Activated naive CD4-positive, alpha-beta T cell treated with anti-CD3 and anti-CD28 coated beads, Interleukin-2, amount 50 U/mL, for 72 hours (primary cell): ENCODE measurements around the gene PRH1. TPM values are rescaled to one million over a fixed set of nuclear protein-coding genes. Genes with fewer than 3 reads are reported as not detected.

ENCODE experiments used
- ATAC-seq, 2 donors: fragments of 150-1000 bp; cut with Tn5 transposase; 2 replicates each; pipeline ENCODE4 v1.10.0; 2021; ENCODE audit warnings: mild to moderate bottlenecking in 2 of 2, moderate library complexity in 2 of 2
- DNase-seq, 2 donors: peaks; one replicate each; pipeline ENCODE4 v3.0.0; 2021 to 2022; ENCODE audit warnings: low spot score in 2 of 2
- H3K27ac Mint-ChIP-seq, 2 donors: one replicate each; pipeline ENCODE4 v1.8.0; 2022; ENCODE audit warnings: mild to moderate bottlenecking in 2 of 2, mixed read lengths in 2 of 2
- H3K36me3 Mint-ChIP-seq, 2 donors: one replicate each; pipeline ENCODE4 v1.8.0; 2022; ENCODE audit warnings: mixed read lengths in 2 of 2
- H3K9me3 Mint-ChIP-seq, 2 donors: one replicate each; pipeline ENCODE4 v1.8.0; 2022; ENCODE audit warnings: mixed read lengths in 2 of 2
- total RNA-seq, 2 donors: library from RNA; stranded (reverse); gene quantifications; one replicate each; pipeline ENCODE4 v1.2.3, GENCODE V29; 2022

PRH1 gene
- 10 to 100 TPM in 1 of 2 donors, 1 to 10 TPM in 1; 7.8 to 25.1 TPM for total RNA-seq

GRCh38 chr12:10884086-10884725, at the start of gene PRH1:
Gene PRH1, minus strand, starts transcription at chr12:10884255. Its CDS starts 38 bp downstream, at chr12:10884217.
- H3K27ac Mint-ChIP-seq = peak within 1 kb of the TSS in 1 of 2 donors; percentile 12
- H3K9me3 Mint-ChIP-seq = no peaks in the 10 kb centered on the region
- ATAC-seq = no peak
- H3K36me3 Mint-ChIP-seq = peaks cover under 1 to 13% of the 10 kb centered on the region in 2 donors
- DNase-seq = no peak

DNA sequence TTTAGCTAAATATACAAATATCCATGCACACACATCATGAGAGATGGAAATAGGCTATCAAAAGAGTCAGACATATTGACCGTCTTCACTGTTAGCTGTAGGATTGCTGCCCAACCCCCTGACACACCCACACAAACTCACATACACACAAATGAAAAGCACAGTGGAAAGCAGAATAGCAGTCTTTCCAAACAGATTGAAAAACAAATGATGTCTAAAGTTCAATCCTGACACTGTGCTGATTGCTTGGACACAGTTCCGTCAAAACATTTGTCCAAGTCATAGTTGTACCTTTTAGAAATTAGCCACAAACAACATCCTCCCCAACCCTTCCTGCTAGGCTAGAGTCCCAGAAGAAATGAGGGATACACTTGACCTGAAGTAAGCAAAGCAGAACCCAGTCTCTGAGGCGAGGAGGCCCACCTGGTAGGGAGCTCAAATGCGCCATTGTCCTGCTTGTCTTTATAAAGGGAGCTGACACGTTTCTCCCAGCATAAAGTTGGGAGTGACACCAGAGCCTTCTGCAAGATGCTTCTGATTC, 44.8 kb upstream of the PRH1 start, which contains the start of gene PRH2:
PRH2 (plus strand) TSS at position 491 of the 541 bp plus-strand sequence; CDS start at position 529, 38 bp downstream.
- ATAC-seq = no peak
- H3K9me3 Mint-ChIP-seq = peaks cover 0 to 5% of the 10 kb centered on the region in 2 donors
- H3K36me3 Mint-ChIP-seq = peaks cover 0 to 7% of the 10 kb centered on the region in 2 donors
- H3K27ac Mint-ChIP-seq = peak within 1 kb of the TSS in 1 of 2 donors; percentile 40
- DNase-seq = no peak

DNA sequence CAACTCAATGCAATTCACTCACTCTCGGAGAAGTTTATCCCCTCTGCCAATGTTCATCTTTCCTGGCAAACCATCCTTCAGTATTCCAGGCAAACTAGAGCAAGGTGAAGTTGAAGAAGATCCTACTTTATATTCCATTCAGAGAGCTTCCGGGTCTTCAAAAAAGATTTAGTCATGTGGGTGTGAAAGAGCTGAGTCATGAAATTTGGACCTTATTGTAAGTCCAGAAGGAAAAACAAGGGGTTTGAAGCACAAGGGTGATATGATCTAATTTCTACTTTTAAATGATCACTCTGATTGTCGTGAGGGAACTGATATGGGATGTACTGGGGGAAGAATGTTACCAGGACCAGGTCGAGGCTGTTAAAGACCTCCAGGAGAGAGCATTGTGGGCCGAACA, 42.2 kb upstream of the PRH1 start:
- Mint-ChIP-seq H3K27ac (peak overlapping the region in 1 of 2 donors; percentile 40), H3K9me3 (peaks cover 0 to 5% of the 10 kb centered on the region in 2 donors), H3K36me3 (peaks cover 0 to 7% of the 10 kb centered on the region in 2 donors)
- ATAC-seq = no peak
- DNase-seq = no peak

DNA sequence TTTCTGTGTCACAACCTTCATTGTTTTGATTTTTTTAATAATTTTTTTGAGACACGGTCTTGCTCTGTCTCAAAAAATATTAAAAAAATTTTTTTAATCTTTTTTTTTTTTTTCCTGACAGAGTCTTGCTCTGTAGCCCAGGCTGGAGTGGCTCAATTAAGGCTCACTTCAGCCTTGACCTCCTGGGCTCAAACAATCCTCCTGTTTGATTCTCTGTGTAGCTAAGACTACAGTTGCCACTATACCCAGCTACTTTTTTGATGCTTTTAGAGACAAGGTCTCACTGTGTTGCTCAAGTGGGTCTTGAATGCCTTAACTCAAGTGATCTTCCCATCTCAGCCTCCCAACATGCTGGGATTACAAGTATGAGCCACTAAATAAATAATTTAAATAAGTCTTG, 35.8 kb upstream of the PRH1 start:
- no peaks in the 10 kb centered on the region for H3K36me3 Mint-ChIP-seq
- H3K27ac Mint-ChIP-seq = no peak overlapping the region
- ATAC-seq (no peak), DNase-seq (no peak)
- H3K9me3 Mint-ChIP-seq = peaks cover 0 to under 1% of the 10 kb centered on the region in 2 donors

GRCh38 chr12:10910380-10910779, 26.3 kb upstream of the PRH1 start:
- Mint-ChIP-seq H3K36me3 (peaks cover under 1 to 11% of the 10 kb centered on the region in 2 donors), H3K9me3 (peaks cover 3 to 4% of the 10 kb centered on the region in 2 donors), H3K27ac (no peak overlapping the region)
- DNase-seq = no peak
- ATAC-seq = no peak

- H3K36me3 Mint-ChIP-seq = peaks cover 9 to 20% of the 10 kb centered on the region in 2 donors
- no peak within 1 kb of the TSS for H3K27ac Mint-ChIP-seq
- peaks cover 8 to 12% of the 10 kb centered on the region in 2 donors for H3K9me3 Mint-ChIP-seq
- ATAC-seq (no peak), DNase-seq (no peak)
Measured at GRCh38 chr12:10909462-10909861, 25.4 kb upstream of the PRH1 start, which contains the start of gene TAS2R13. Gene TAS2R13, minus strand, starts transcription at chr12:10909562. Its CDS starts 264 bp downstream, at chr12:10909298.

DNA sequence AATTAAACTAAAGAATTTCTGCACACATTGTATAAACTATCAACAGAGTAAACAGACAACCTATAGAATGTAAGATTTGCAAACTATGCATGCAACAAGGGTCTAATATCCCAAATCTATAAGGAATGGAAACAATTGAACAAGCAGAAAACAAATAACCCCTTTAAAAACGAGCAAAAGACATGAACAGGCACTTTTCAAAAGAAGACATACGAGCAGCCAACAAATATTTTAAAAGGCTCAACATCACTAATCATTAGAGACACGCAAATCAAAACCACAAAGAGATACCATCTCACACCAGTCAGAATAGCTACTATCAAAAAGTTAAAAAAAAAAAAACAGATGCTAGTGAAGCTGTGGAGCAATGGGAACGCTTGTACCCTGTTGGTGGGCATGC, 20.6 kb upstream of the PRH1 start:
- ATAC-seq (no peak), DNase-seq (no peak)
- Mint-ChIP-seq H3K9me3 (peaks cover 7 to 25% of the 10 kb centered on the region in 2 donors), H3K36me3 (peaks cover 44 to 46% of the 10 kb centered on the region in 2 donors), H3K27ac (no peak overlapping the region)

- peaks cover 44 to 51% of the 10 kb centered on the region in 2 donors for H3K36me3 Mint-ChIP-seq
- DNase-seq (no peak), ATAC-seq (no peak)
- H3K27ac Mint-ChIP-seq = no peak overlapping the region
- H3K9me3 Mint-ChIP-seq = peaks cover 16 to 21% of the 10 kb centered on the region in 2 donors
Measured at GRCh38 chr12:10901427-10901826, 17.4 kb upstream of the PRH1 start.

DNA sequence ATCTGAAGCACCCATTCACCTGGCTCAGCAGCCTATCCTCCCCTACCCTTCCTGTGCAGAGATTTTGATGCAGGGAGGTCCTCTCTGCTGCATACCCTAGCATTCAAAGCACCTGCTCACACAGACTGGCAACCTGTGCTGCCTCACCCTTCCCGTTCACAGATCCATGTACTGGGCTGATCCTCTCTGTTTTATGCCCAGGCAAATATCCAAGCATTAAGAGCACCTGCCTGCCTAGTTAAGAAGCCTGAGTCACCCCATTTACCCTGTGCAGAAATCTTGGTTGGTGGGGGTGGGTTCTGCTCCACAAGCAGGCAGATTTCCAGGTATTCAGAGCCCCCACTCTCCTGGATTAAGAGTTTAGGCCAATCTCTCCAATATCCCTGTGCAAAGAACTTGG, 16.9 kb upstream of the PRH1 start:
- DNase-seq (no peak), ATAC-seq (no peak)
- H3K9me3 Mint-ChIP-seq = peaks cover 16 to 21% of the 10 kb centered on the region in 2 donors
- no peak overlapping the region for H3K27ac Mint-ChIP-seq
- peaks cover 44 to 51% of the 10 kb centered on the region in 2 donors for H3K36me3 Mint-ChIP-seq

- no peak overlapping the region for H3K27ac Mint-ChIP-seq
- DNase-seq (no peak), ATAC-seq (no peak)
- H3K36me3 Mint-ChIP-seq = peaks cover 44 to 47% of the 10 kb centered on the region in 2 donors
- H3K9me3 Mint-ChIP-seq = peaks cover 16 to 21% of the 10 kb centered on the region in 2 donors
Measured at GRCh38 chr12:10900530-10900929, 16.5 kb upstream of the PRH1 start.

GRCh38 chr12:10896854-10897253, 12.8 kb upstream of the PRH1 start:
- peaks cover 15 to 26% of the 10 kb centered on the region in 2 donors for H3K36me3 Mint-ChIP-seq
- ATAC-seq (no peak), DNase-seq (no peak)
- H3K27ac Mint-ChIP-seq = no peak overlapping the region
- H3K9me3 Mint-ChIP-seq = peaks cover 0 to 9% of the 10 kb centered on the region in 2 donors

GRCh38 chr12:10891937-10892336, 7.9 kb upstream of the PRH1 start:
- ATAC-seq = no peak
- no peak for DNase-seq
- peaks cover 0 to 5% of the 10 kb centered on the region in 2 donors for H3K36me3 Mint-ChIP-seq
- no peaks in the 10 kb centered on the region for H3K9me3 Mint-ChIP-seq
- H3K27ac Mint-ChIP-seq = no peak overlapping the region

DNA sequence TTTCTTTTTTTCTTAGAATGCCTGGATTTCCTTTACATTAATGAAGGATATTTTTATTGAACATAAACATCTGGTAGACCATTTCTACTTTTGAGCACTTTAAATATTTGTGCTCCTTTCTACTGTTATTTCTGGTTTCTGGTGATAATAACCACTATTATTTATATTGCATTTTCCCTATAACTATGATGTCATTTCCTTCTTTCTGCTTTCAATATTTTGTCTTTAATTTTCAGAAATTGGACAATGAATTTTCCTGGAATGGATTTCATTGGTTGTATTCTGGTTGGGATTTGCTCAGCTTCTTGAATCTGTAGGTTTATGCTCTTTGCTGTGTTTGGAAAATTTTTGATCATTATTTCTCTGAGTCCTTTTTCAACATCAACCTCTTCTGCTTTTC, 5.2 kb upstream of the PRH1 start:
- H3K27ac Mint-ChIP-seq = no peak overlapping the region
- no peaks in the 10 kb centered on the region for H3K9me3 Mint-ChIP-seq
- ATAC-seq (no peak), DNase-seq (no peak)
- peaks cover 0 to 4% of the 10 kb centered on the region in 2 donors for H3K36me3 Mint-ChIP-seq

DNA sequence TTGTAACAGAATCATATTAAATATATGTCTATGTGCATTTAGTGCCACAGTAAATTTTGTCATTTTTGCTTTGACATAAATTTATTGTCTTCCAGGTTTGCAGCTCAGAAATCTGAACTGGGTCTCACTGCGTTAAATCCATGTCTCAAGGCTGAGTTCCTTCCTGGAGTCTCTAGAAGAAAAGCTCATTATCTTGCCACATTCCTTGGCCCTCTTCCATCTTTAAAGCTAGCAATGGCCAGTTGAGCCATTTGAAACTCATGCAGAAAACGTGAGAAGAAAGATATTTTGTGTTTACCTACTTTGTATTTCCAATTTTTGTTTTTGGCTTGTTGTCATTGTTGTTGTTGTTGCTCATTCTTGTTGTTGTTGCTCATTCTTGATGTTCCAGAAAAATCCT, 10.7 kb downstream of the PRH1 start:
- Mint-ChIP-seq H3K9me3 (peaks cover 9 to 15% of the 10 kb centered on the region in 2 donors), H3K27ac (no peak overlapping the region), H3K36me3 (peaks cover 19 to 34% of the 10 kb centered on the region in 2 donors)
- ATAC-seq = no peak
- no peak for DNase-seq

DNA sequence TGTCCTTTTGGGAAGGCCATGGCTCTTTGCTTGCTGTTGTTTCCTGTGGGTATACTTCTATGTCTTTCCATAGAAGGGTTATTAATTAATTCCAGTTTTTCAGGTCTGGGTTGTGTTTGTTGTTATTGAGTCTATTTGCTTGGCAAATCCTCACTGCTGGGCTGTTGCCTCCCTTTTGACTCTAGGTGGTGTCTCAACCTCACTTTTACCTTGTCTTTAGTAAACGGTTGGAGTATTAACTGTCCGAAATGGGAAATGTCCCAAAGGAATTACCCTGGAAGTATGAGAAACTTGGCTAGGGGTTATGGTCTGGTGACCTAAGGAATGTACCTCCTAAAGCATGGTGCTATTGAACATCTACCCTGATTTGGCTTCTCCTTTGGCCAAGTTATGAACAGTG, 16.7 kb downstream of the PRH1 start:
- DNase-seq (no peak), ATAC-seq (no peak)
- peaks cover 10 to 29% of the 10 kb centered on the region in 2 donors for H3K36me3 Mint-ChIP-seq
- peaks cover 3 to 12% of the 10 kb centered on the region in 2 donors for H3K9me3 Mint-ChIP-seq
- H3K27ac Mint-ChIP-seq = no peak overlapping the region

DNA sequence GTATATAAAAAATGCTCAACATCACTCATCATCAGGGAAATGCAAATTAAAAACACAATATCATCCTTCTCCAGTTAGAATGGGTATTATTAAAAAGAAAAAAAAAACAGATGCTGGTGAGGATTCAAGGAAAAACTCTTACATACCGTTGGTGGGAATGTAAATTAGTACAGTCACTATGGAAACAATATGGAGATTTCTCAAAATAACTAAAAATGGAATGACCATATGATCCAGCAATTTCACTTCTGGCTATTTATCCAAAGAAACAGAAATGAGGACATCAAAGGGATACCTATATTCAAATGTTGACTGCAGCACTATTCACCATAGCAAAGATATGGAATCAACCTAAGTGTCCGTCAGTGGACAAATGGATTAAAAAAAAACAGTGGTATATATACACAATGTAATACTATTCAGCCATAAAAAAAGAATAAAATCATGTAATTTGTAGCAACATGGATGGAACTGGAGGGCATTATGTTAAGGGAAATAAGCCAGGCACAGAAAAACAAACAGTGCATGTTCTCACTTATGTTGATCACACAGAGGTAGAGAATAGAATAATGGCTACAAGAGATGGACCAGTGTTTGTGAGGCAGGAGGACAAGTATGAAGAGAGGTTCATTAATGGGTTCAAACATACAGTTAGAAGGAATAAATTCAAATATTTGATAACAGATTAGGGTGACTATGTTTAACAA, 20.4 kb downstream of the PRH1 start:
- Mint-ChIP-seq H3K36me3 (peaks cover 19 to 63% of the 10 kb centered on the region in 2 donors), H3K9me3 (peaks cover 16 to 37% of the 10 kb centered on the region in 2 donors), H3K27ac (no peak overlapping the region)
- ATAC-seq (no peak), DNase-seq (no peak)

DNA sequence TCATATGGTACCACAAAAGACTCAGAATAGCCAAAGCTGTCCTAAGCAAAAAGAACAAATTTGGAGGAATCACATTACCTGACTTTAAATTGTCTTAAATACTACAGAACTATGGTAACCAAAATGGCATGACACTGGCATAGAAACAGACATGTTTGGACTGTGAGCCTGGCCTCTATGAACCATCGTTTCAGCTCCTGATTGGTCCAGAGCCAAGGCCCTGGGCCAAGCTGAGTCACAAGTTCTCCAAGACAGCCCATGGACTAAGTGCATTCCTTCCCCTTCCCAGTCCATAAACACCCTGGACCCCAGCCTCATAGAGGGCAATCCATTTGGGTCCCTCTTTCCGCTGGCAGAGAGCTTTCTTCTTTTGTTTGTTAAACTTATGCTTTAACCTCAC, 22.7 kb downstream of the PRH1 start:
- H3K9me3 Mint-ChIP-seq = peaks cover 30 to 57% of the 10 kb centered on the region in 2 donors
- H3K27ac Mint-ChIP-seq = no peak overlapping the region
- DNase-seq (no peak), ATAC-seq (no peak)
- peaks cover 42 to 72% of the 10 kb centered on the region in 2 donors for H3K36me3 Mint-ChIP-seq
